PC-9 (cell line): ENCODE measurements around the gene VWA2. TPM values are rescaled to one million over a fixed set of nuclear protein-coding genes. Genes with fewer than 3 reads are reported as not detected.

Experiments
- Bru-seq: library from RNA; stranded (reverse); fragments of 400-500 nt; gene quantifications from one replicate; lab custom pipeline; 2021; lab: Mats Ljungman, UMichigan
- BruChase-seq, 2 experiments: library from RNA; stranded (reverse); fragments of 400-500 nt; gene quantifications; one replicate each; lab custom pipeline; 2021; lab: Mats Ljungman, UMichigan
- BruUV-seq: library from RNA; stranded (reverse); fragments of 400-500 nt; replicated peaks from 2 replicates; lab custom pipeline; 2021; lab: Mats Ljungman, UMichigan
- CTCF ChIA-PET: fragments of 300-600 bp; sonication (Branson Sonifier 250); formaldehyde crosslinking; loops from one replicate; lab custom pipeline; 2022; ENCODE audit warnings: antibody characterized with exemption; lab: Charles Lee
- POLR2A ChIA-PET: fragments of 300-600 bp; sonication (Branson Sonifier 250); formaldehyde crosslinking; loops from one replicate; lab custom pipeline; 2022; ENCODE audit warnings: antibody characterized with exemption; ENCODE audit not compliant: unreplicated experiment; lab: Charles Lee
- DNase-seq, 2 experiments: peaks; one replicate each; pipeline versions ENCODE4 v3.0.0 to v3.0.0-alpha.2; 2015 to 2022; ENCODE audit warnings: mixed read lengths in 1 of 2
- H2AFZ ChIP-seq: fragments of 200-600 bp; sonication (generic); 2 replicates; pipeline ENCODE4 v1.8.1; 2017; ENCODE audit warnings: antibody characterized with exemption
- H3F3A ChIP-seq: fragments of 200-600 bp; sonication (generic); 2 replicates; pipeline ENCODE4 v1.8.1; 2017; ENCODE audit warnings: antibody characterized with exemption, mild to moderate bottlenecking, low read depth; ENCODE audit not compliant: insufficient read depth
- H3K27ac ChIP-seq: fragments of 200-600 bp; sonication (generic); 2 replicates; pipeline ENCODE4 v1.6.1; 2016; ENCODE audit warnings: mixed run types
- H3K27me3 ChIP-seq: fragments of 200-600 bp; sonication (generic); 2 replicates; pipeline ENCODE4 v1.6.1; 2016; ENCODE audit warnings: low read depth, mixed run types; ENCODE audit not compliant: insufficient read depth
- H3K36me3 ChIP-seq: fragments of 200-600 bp; sonication (generic); 2 replicates; pipeline ENCODE4 v1.6.1; 2016; ENCODE audit warnings: low read depth, mixed run types
- H3K4me1 ChIP-seq: fragments of 200-600 bp; sonication (generic); replicated peaks from 2 replicates; pipeline ENCODE4 v1.6.1; 2016; ENCODE audit warnings: mixed run types; ENCODE audit not compliant: insufficient read depth
- H3K4me2 ChIP-seq: fragments of 200-600 bp; sonication (generic); 2 replicates; pipeline ENCODE4 v1.6.1; 2017; ENCODE audit warnings: mixed run types
- H3K4me3 ChIP-seq: fragments of 200-600 bp; sonication (generic); 2 replicates; pipeline ENCODE4 v1.6.1; 2016; ENCODE audit warnings: mixed run types
- H3K79me2 ChIP-seq: fragments of 200-600 bp; sonication (generic); 2 replicates; pipeline ENCODE4 v1.6.1; 2017; ENCODE audit warnings: low read depth, mixed run types
- H3K9me2 ChIP-seq: fragments of 200-600 bp; sonication (generic); 2 replicates; pipeline ENCODE4 v1.8.1; 2017; ENCODE audit warnings: mild to moderate bottlenecking; ENCODE audit not compliant: insufficient read depth
- H3K9me3 ChIP-seq: fragments of 200-600 bp; sonication (generic); 2 replicates; pipeline ENCODE4 v1.8.1; 2016; ENCODE audit warnings: low read depth; ENCODE audit not compliant: insufficient read depth
- H4K20me1 ChIP-seq: fragments of 200-600 bp; sonication (generic); 2 replicates; pipeline ENCODE4 v1.8.1; 2017; ENCODE audit not compliant: insufficient read depth
- EZH2 ChIP-seq: fragments of 200-600 bp; sonication (generic); IDR thresholded peaks from 2 replicates; pipeline ENCODE4 v1.8.0; 2017; ENCODE audit warnings: antibody characterized with exemption, low read depth
- intact Hi-C: fragments of 100-400 bp; cut with micrococcal nuclease; formaldehyde crosslinking; loops from one replicate; pipeline ENCODE4 v1.10.0; 2022; ENCODE audit not compliant: unreplicated experiment
- long read RNA-seq: library from polyadenylated mRNA; stranded (forward); transcript quantifications from one replicate; pipeline ENCODE4 v2.0.0, GENCODE V29; 2022
- total RNA-seq: library from RNA; stranded (reverse); gene quantifications from 2 replicates; pipeline ENCODE4 v1.2.3, GENCODE V29; 2021
- TF ChIP-seq, protein P1 (sequence below): fragments of 200-600 bp; sonication (generic); conservative IDR thresholded peaks from 2 replicates; pipeline ENCODE4 v1.6.1; 2017; ENCODE audit warnings: mixed run types, antibody characterized with exemption, mild to moderate bottlenecking, moderate library complexity

VWA2 gene
- total RNA-seq: 0.48 and 1.2 TPM in 2 replicates
- percentile 20 among the genes with signal in this experiment for Bru-seq, nascent RNA
- percentile 24 among the genes with signal in this experiment for BruChase-seq, experiment 1, labeled RNA remaining after a 2-hour chase
- percentile 13 among the genes with signal in this experiment for BruChase-seq, experiment 2, labeled RNA remaining after a 6-hour chase
- long read RNA-seq, partial matches to known transcripts: 0 of 1 reads
- long read RNA-seq, other reads (novel, unspliced or antisense): 0 of 1 reads

DNA sequence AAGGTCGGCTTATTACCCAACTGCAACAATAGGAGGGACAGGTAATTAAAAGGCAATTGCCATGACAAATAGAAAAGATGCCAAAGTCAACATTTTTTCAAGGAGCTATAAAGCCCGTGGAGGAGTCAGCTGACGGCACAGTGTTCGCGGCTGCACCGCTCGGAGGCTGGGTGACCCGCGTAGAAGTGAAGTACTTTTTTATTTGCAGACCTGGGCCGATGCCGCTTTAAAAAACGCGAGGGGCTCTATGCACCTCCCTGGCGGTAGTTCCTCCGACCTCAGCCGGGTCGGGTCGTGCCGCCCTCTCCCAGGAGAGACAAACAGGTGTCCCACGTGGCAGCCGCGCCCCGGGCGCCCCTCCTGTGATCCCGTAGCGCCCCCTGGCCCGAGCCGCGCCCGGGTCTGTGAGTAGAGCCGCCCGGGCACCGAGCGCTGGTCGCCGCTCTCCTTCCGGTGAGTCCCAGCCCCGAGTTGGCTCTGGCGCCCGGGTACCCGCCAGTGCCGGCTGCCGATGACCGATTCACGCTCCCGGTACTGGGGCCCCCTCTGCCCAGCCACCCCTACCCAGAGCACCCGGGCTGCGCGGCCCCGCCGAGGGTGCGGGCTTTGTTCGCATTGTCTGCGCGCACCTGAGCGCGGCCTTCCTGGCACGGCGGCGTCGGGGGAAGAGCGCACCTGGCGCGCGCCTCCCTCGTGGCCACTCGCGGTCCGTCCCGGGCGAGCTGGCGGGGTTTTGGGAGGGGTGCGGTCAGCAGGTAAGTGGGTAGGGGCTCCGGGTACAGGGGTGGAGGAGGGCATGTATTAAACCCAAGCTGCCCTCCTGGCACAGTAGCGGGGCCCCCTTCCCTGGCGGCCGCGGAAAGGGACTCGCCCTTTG, at the start of gene VWA2:
Gene VWA2, plus strand, starts transcription at position 138 of the 877 bp plus-strand sequence. CDS start 9,460 bp downstream, outside the sequence.
- H3K9me2 ChIP-seq: no peaks in the 10 kb centered on the region
- H3K36me3 ChIP-seq: no peaks in the 10 kb centered on the region
- ChIA-PET POLR2A (interaction anchor here (0.6 kb wide), 1 partner anchor 14 kb away, joined by 11 read pairs; no protein-coding TSS in a partner anchor), CTCF (no interaction called here)
- no peak within 1 kb of the TSS for H2AFZ ChIP-seq
- no peaks in the 10 kb centered on the region for H3K4me1 ChIP-seq
- H3K4me3 ChIP-seq: no peak within 1 kb of the TSS
- H3K27me3 ChIP-seq: no peaks in the 10 kb centered on the region
- peak within 1 kb of the TSS; percentile 23; the same call in 1 of the 2 replicates for H3K4me2 ChIP-seq
- TF ChIP-seq EZH2: no peak
- TF ChIP-seq, protein P1, sequence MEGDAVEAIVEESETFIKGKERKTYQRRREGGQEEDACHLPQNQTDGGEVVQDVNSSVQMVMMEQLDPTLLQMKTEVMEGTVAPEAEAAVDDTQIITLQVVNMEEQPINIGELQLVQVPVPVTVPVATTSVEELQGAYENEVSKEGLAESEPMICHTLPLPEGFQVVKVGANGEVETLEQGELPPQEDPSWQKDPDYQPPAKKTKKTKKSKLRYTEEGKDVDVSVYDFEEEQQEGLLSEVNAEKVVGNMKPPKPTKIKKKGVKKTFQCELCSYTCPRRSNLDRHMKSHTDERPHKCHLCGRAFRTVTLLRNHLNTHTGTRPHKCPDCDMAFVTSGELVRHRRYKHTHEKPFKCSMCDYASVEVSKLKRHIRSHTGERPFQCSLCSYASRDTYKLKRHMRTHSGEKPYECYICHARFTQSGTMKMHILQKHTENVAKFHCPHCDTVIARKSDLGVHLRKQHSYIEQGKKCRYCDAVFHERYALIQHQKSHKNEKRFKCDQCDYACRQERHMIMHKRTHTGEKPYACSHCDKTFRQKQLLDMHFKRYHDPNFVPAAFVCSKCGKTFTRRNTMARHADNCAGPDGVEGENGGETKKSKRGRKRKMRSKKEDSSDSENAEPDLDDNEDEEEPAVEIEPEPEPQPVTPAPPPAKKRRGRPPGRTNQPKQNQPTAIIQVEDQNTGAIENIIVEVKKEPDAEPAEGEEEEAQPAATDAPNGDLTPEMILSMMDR: no peak
- no peaks in the 10 kb centered on the region for H3K79me2 ChIP-seq
- intact Hi-C loops: no loop called here
- no peaks in the 10 kb centered on the region for H3K9me3 ChIP-seq
- no TSS peak for BruUV-seq
- H3K27ac ChIP-seq: no peak within 1 kb of the TSS
- peak in 1 of 2 experiments; percentile 27 for DNase-seq
- H4K20me1 ChIP-seq: no peaks in the 10 kb centered on the region
- no peaks in the 10 kb centered on the region for H3F3A ChIP-seq

DNA sequence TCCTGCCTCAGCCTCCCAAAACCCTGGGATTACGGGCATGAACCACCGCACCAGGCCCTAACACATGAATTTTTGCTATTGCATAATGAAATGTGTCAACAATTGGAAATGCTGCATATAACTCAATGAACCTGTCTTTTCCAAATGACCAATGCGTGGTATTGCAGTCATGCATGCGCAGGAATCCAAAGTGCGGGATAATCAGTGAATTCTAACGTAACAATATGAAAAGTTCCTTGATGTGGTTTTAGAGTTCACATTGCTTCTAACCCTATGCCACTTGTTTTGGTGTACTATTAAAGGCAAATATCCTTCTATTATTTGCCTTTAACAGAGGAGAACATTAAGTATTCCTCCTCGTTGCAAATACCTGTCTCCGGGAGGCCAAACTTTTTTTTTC, 49.4 kb upstream of the VWA2 start:
- no TSS peak for BruUV-seq
- no peak overlapping the region for H2AFZ ChIP-seq
- H4K20me1 ChIP-seq: no peaks in the 10 kb centered on the region
- H3K27ac ChIP-seq: no peak overlapping the region
- H3F3A ChIP-seq: no peaks in the 10 kb centered on the region
- no peaks in the 10 kb centered on the region for H3K9me3 ChIP-seq
- H3K4me1 ChIP-seq: no peaks in the 10 kb centered on the region
- no peaks in the 10 kb centered on the region for H3K9me2 ChIP-seq
- no peaks in the 10 kb centered on the region for H3K27me3 ChIP-seq
- ChIA-PET CTCF (no interaction called here), POLR2A (interaction anchor here (0.6 kb wide), 1 partner anchor 13 kb away, joined by 3 read pairs; no protein-coding TSS in a partner anchor)
- no peak for TF ChIP-seq EZH2
- TF ChIP-seq, protein P1: no peak
- no peaks in the 10 kb centered on the region for H3K79me2 ChIP-seq
- intact Hi-C loops: no loop called here
- no peak overlapping the region for H3K4me2 ChIP-seq
- H3K36me3 ChIP-seq: no peaks in the 10 kb centered on the region
- no peak overlapping the region for H3K4me3 ChIP-seq
- DNase-seq: no peak

DNA sequence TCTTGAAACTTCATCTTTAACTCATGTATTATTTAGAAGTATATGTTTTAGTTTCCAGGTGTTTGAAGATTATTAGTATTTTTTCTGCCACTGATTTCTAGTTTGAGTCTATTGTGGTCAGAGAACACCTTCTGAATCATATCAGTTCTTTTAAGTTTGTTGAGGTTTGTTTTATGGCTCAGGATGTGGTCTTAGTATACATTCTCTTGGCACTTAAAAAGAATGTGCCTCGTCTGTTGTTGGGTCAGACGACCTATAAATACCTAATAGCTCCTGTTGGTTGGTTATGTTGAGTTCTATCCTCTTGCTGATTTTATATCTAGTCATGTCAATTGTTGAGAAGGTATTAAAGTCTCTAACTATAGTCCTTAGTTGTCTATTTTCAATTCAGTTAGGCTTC, 44.0 kb upstream of the VWA2 start:
- Histone ChIP-seq H3K4me1 (no peaks in the 10 kb centered on the region), H3K9me3 (no peaks in the 10 kb centered on the region), H2AFZ (no peak overlapping the region), H3K79me2 (no peaks in the 10 kb centered on the region), H4K20me1 (no peaks in the 10 kb centered on the region), H3K4me3 (no peak overlapping the region), H3K27ac (no peak overlapping the region), H3K9me2 (no peaks in the 10 kb centered on the region), H3K4me2 (no peak overlapping the region), H3K27me3 (no peaks in the 10 kb centered on the region), H3K36me3 (no peaks in the 10 kb centered on the region), H3F3A (no peaks in the 10 kb centered on the region)
- BruUV-seq: no TSS peak
- no peak for DNase-seq
- CTCF ChIA-PET: no interaction called here
- POLR2A ChIA-PET: no interaction called here
- TF ChIP-seq, protein P1: no peak
- no peak for TF ChIP-seq EZH2
- intact Hi-C loops: no loop called here
